Activated T-helper 2 cell treated with anti-CD3 and anti-CD28 coated beads, Interferon-gamma antibody, Interleukin-2, Interleukin-4, amounts not matched to agents 10 μg/mL and 5 μg/mL and 100 μg/mL, durations not matched to agents 14 hours and 24 hours and 36 hours (primary cell): ENCODE data around the gene DPEP3. TPM values are rescaled to one million over a fixed set of nuclear protein-coding genes. Genes with fewer than 3 reads are reported as not detected.
"Not testable (repeated sequence)": the region's sequence is repeated elsewhere in the genome, so short reads cannot be mapped to it uniquely, and the experiment has no call there.

Experiments
- DNase-seq: peaks from one replicate; pipeline ENCODE4 v3.0.0; 2021; ENCODE audit warnings: low spot score
- H3K27ac Mint-ChIP-seq: one replicate; pipeline ENCODE4 v1.8.0; 2021; ENCODE audit warnings: mixed read lengths
- H3K27me3 Mint-ChIP-seq: one replicate; pipeline ENCODE4 v1.8.0; 2021; ENCODE audit warnings: low read depth, mixed read lengths
- H3K36me3 Mint-ChIP-seq: one replicate; pipeline ENCODE4 v1.8.0; 2021; ENCODE audit warnings: low read depth, mixed read lengths
- H3K4me1 Mint-ChIP-seq: one replicate; pipeline ENCODE4 v1.8.0; 2021; ENCODE audit warnings: low read depth, mixed read lengths
- H3K4me3 Mint-ChIP-seq: one replicate; pipeline ENCODE4 v1.8.0; 2021; ENCODE audit warnings: low read depth, mild to moderate bottlenecking, moderate library complexity, mixed read lengths
- H3K9me3 Mint-ChIP-seq: one replicate; pipeline ENCODE4 v1.8.0; 2021; ENCODE audit warnings: mixed read lengths
- intact Hi-C: fragments of 100-400 bp; cut with micrococcal nuclease; formaldehyde crosslinking; loops from one replicate; pipeline ENCODE4 v1.15.1; 2023
- total RNA-seq: library from RNA; stranded (reverse); gene quantifications from 2 replicates; pipeline ENCODE4 v1.2.3, GENCODE V29; 2022

DPEP3 gene
- total RNA-seq, 1 donor from 2014 or later, result not detected

GRCh38 chr16:67944690-67945391 is 35.5 kb downstream of the DPEP3 start:
- no peak overlapping the region for H3K27ac Mint-ChIP-seq

GRCh38 chr16:67943619-67944504 is 36.4 kb downstream of the DPEP3 start, which contains the start of gene LCAT:
Gene LCAT (minus strand): TSS chr16:67944120. CDS start chr16:67944101, 19 bp downstream.
- no peak for DNase-seq
- Mint-ChIP-seq H3K4me3 (no peak within 1 kb of the TSS), H3K27me3 (no peaks in the 10 kb centered on the region), H3K27ac (no peak within 1 kb of the TSS), H3K9me3 (no peaks in the 10 kb centered on the region), H3K4me1 (peaks cover 16% of the 10 kb centered on the region), H3K36me3 (peaks cover 21% of the 10 kb centered on the region)
- intact Hi-C loops, result no loop called here

More at GRCh38 chr16:67944690-67945391, 35.5 kb downstream of the DPEP3 start:
- no peak overlapping the region for H3K4me3 Mint-ChIP-seq
- no peaks in the 10 kb centered on the region for H3K27me3 Mint-ChIP-seq
- H3K9me3 Mint-ChIP-seq, result no peaks in the 10 kb centered on the region
- DNase-seq, result no peak
- intact Hi-C loops, result no loop called here
- H3K36me3 Mint-ChIP-seq, result peaks cover 15% of the 10 kb centered on the region
- peaks cover 13% of the 10 kb centered on the region for H3K4me1 Mint-ChIP-seq

GRCh38 chr16:67943256-67943618 is 37.1 kb downstream of the DPEP3 start:
- Mint-ChIP-seq H3K4me1 (peaks cover 16% of the 10 kb centered on the region), H3K4me3 (no peak overlapping the region), H3K36me3 (peaks cover 19% of the 10 kb centered on the region), H3K27me3 (no peaks in the 10 kb centered on the region), H3K27ac (no peak overlapping the region), H3K9me3 (no peaks in the 10 kb centered on the region)
- intact Hi-C loops, result no loop called here
- DNase-seq, result no peak

GRCh38 chr16:67942510-67943255 is 37.6 kb downstream of the DPEP3 start:
- no peak overlapping the region for H3K27ac Mint-ChIP-seq
- intact Hi-C loops, result no loop called here
- no peaks in the 10 kb centered on the region for H3K9me3 Mint-ChIP-seq
- peaks cover 16% of the 10 kb centered on the region for H3K4me1 Mint-ChIP-seq
- no peak overlapping the region for H3K4me3 Mint-ChIP-seq
- peaks cover 14% of the 10 kb centered on the region for H3K36me3 Mint-ChIP-seq
- H3K27me3 Mint-ChIP-seq, result no peaks in the 10 kb centered on the region
- DNase-seq, result no peak

GRCh38 chr16:67942200-67942509 is 38.1 kb downstream of the DPEP3 start:
- peaks cover 17% of the 10 kb centered on the region for H3K36me3 Mint-ChIP-seq
- no peaks in the 10 kb centered on the region for H3K9me3 Mint-ChIP-seq
- no peaks in the 10 kb centered on the region for H3K27me3 Mint-ChIP-seq
- H3K27ac Mint-ChIP-seq, result no peak overlapping the region
- peak; percentile 26 for DNase-seq
- intact Hi-C loops, result no loop called here
- no peak overlapping the region for H3K4me3 Mint-ChIP-seq
- peaks cover 20% of the 10 kb centered on the region for H3K4me1 Mint-ChIP-seq

- Mint-ChIP-seq H3K4me1 (peaks cover 23% of the 10 kb centered on the region), H3K27ac (no peak overlapping the region), H3K36me3 (peaks cover 19% of the 10 kb centered on the region), H3K27me3 (no peaks in the 10 kb centered on the region), H3K4me3 (no peak overlapping the region), H3K9me3 (no peaks in the 10 kb centered on the region)
- intact Hi-C loops, result no loop called here
- DNase-seq, result no peak
These were observed 38.7 kb downstream of the DPEP3 start for GRCh38 chr16:67941469-67942199.

GRCh38 chr16:67940446-67941089 is 39.7 kb downstream of the DPEP3 start:
- H3K36me3 Mint-ChIP-seq, result peaks cover 28% of the 10 kb centered on the region
- H3K9me3 Mint-ChIP-seq, result no peaks in the 10 kb centered on the region
- no peak for DNase-seq
- H3K27me3 Mint-ChIP-seq, result no peaks in the 10 kb centered on the region
- peaks cover 23% of the 10 kb centered on the region for H3K4me1 Mint-ChIP-seq
- peak overlapping the region; percentile 26 for H3K4me3 Mint-ChIP-seq
- intact Hi-C loops, result no loop called here
- peak overlapping the region; percentile 63 for H3K27ac Mint-ChIP-seq

- no peak for DNase-seq
- peak overlapping the region; percentile 26 for H3K4me3 Mint-ChIP-seq
- no peaks in the 10 kb centered on the region for H3K27me3 Mint-ChIP-seq
- H3K27ac Mint-ChIP-seq, result peak overlapping the region; percentile 63
- H3K9me3 Mint-ChIP-seq, result no peaks in the 10 kb centered on the region
- intact Hi-C loops, result loop anchor here (5.0 to 10.0 kb wide), 4 partner anchors 43 to 415 kb away; partner anchors contain the start of genes DDX28, DPEP3, DUS2 and RIPOR1
- H3K36me3 Mint-ChIP-seq, result peaks cover 36% of the 10 kb centered on the region
- H3K4me1 Mint-ChIP-seq, result peaks cover 30% of the 10 kb centered on the region
These were observed 40.5 kb downstream of the DPEP3 start for GRCh38 chr16:67939507-67940445.

GRCh38 chr16:67937713-67938112 is 42.6 kb downstream of the DPEP3 start:
- Mint-ChIP-seq H3K4me3 (peak overlapping the region; percentile 100), H3K36me3 (peaks cover 53% of the 10 kb centered on the region), H3K27ac (peak overlapping the region; percentile 90), H3K4me1 (peaks cover 33% of the 10 kb centered on the region)
- not testable (repeated sequence) for H3K27me3 Mint-ChIP-seq, H3K9me3 Mint-ChIP-seq, DNase-seq
- intact Hi-C loops, result loop anchor here (5.0 to 10.0 kb wide), 4 partner anchors 45 to 413 kb away; partner anchors contain the start of genes DDX28, DPEP3, DUS2 and RIPOR1

- no peaks in the 10 kb centered on the region for H3K27me3 Mint-ChIP-seq
- H3K9me3 Mint-ChIP-seq, result no peaks in the 10 kb centered on the region
- peak overlapping the region; percentile 100 for H3K4me3 Mint-ChIP-seq
- peaks cover 56% of the 10 kb centered on the region for H3K36me3 Mint-ChIP-seq
- intact Hi-C loops, result loop anchor here (5.0 to 10.0 kb wide), 4 partner anchors 45 to 412 kb away; partner anchors contain the start of genes DDX28, DPEP3, DUS2 and RIPOR1
- H3K27ac Mint-ChIP-seq, result peak overlapping the region; percentile 90
- DNase-seq, result peak; percentile 83
- H3K4me1 Mint-ChIP-seq, result peaks cover 33% of the 10 kb centered on the region
These were observed 43.3 kb downstream of the DPEP3 start for GRCh38 chr16:67936880-67937605.
